Measurements from ENCODE around the gene PANX2. TPM values are rescaled to one million over a fixed set of nuclear protein-coding genes. Genes with fewer than 3 reads are reported as not detected.

PANX2 gene
- total and polyA plus RNA-seq, 2 experiments from 2014 or later, result 2.8 to 5.1 TPM

- Histone ChIP-seq H3K4me3 (no peak overlapping the region), H3K36me3 (ENCODE audit: insufficient read depth) (no peaks in the 10 kb centered on the region), H2AFZ (no peak overlapping the region), H3K27me3 (ENCODE audit: insufficient read depth) (peaks cover 2% of the 10 kb centered on the region; the same call in 1 of the 2 replicates), H3F3A (replicated peaks; ENCODE audit: low read depth) (no peaks in the 10 kb centered on the region), H3K9me2 (ENCODE audit: insufficient read depth) (no peaks in the 10 kb centered on the region), H3K27ac (ENCODE audit: low read depth) (no peak overlapping the region), H3K4me1 (ENCODE audit: insufficient read depth) (0 out of 2 replicates have a peak, but pooled peaks cover 4% of the 10 kb centered on the region), H4K20me1 (replicated peaks; ENCODE audit: insufficient read depth) (no peaks in the 10 kb centered on the region), H3K4me2 (no peak overlapping the region), H3K79me2 (replicated peaks; ENCODE audit: insufficient read depth) (no peaks in the 10 kb centered on the region)
- Mint-ChIP-seq H3K9me3 (no peaks in the 10 kb centered on the region), H3K36me3 (ENCODE audit: low read depth) (peaks cover 4% of the 10 kb centered on the region; the same call in 1 of the 3 replicates), H3K4me1 (peaks cover 2% of the 10 kb centered on the region), H3K27ac (no peak overlapping the region), H3K4me3 (no peak overlapping the region), H3K27me3 (ENCODE audit: insufficient read depth, low read depth, poor library complexity) (peaks cover 11% of the 10 kb centered on the region)
- no peak for ATAC-seq
- TF ChIP-seq ETS1 (IDR thresholded peaks at IDR 0.05), result no peak
- TF ChIP-seq REST (IDR thresholded peaks at IDR 0.05; ENCODE audit: unreplicated experiment), result no peak
- TF ChIP-seq CREB1 (CRISPR knock-in tag; IDR thresholded peaks at IDR 0.05; ENCODE audit: low read depth), result no peak
- no peak for TF ChIP-seq POLR2AphosphoS5 (IDR thresholded peaks at IDR 0.05; ENCODE audit: low read depth)
- TF ChIP-seq ZNF114 (CRISPR knock-in tag; IDR thresholded peaks at IDR 0.05), result no peak
- TF ChIP-seq CTCF (conservative IDR thresholded peaks at IDR 0.05; ENCODE audit: low read depth in 2 of 2), result no peak
- TF ChIP-seq ZNF462 (CRISPR knock-in tag; IDR thresholded peaks at IDR 0.05), result no peak
- no peak for TF ChIP-seq JUNB (IDR thresholded peaks at IDR 0.05; ENCODE audit: unreplicated experiment)
- no peak for TF ChIP-seq STAT1 (IDR thresholded peaks at IDR 0.05; ENCODE audit: unreplicated experiment)
- no peak for TF ChIP-seq EZH2phosphoT487 (IDR thresholded peaks at IDR 0.05; ENCODE audit: unreplicated experiment)
- no peak for TF ChIP-seq EZH2 (IDR thresholded peaks at IDR 0.05; ENCODE audit: low read depth, unreplicated experiment)
- no peak for TF ChIP-seq NANOG (IDR thresholded peaks at IDR 0.05; ENCODE audit: borderline replicate concordance)
- no peak for TF ChIP-seq ZNF331 (CRISPR knock-in tag; IDR thresholded peaks at IDR 0.05; ENCODE audit: low read depth)
- no peak for DNase-seq (ENCODE audit: low spot score)
Observed at GRCh38 chr22:50175921-50176849, 5.7 kb downstream of the PANX2 start.
